Measurements from ENCODE around the gene ITGBL1.

ITGBL1 gene

DNA sequence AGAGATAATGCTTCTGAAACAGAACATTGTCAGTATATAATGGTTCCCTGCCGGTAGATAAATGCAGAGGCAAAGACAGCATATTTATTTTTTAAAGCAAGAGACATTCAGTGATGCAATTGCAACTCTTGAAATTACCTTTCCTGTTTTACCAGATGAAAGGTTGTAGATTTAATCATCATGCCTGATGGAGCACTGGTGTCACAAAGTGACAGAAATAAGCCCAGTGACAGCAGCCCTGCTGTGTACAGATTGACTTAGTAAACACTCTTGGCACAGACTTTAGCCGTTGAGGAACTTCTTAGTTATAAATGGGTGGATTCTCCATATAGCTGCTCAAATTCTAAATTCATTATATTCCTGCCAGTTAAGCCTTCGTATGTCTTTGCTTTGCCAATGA lies 172.5 kb downstream of the ITGBL1 start:
- Mint-ChIP-seq H3K4me3 (no peak overlapping the region), H3K4me1 (peaks cover 28% of the 10 kb centered on the region), H3K9me3 (no peaks in the 10 kb centered on the region), H3K27ac (peak overlapping the region; percentile 82), H3K27me3 (ENCODE audit: low read depth, poor library complexity) (no peaks in the 10 kb centered on the region), H3K36me3 (ENCODE audit: low read depth) (no peaks in the 10 kb centered on the region)
- no peak for DNase-seq
- TF ChIP-seq CTCF (IDR thresholded peaks at IDR 0.05), result no peak

DNA sequence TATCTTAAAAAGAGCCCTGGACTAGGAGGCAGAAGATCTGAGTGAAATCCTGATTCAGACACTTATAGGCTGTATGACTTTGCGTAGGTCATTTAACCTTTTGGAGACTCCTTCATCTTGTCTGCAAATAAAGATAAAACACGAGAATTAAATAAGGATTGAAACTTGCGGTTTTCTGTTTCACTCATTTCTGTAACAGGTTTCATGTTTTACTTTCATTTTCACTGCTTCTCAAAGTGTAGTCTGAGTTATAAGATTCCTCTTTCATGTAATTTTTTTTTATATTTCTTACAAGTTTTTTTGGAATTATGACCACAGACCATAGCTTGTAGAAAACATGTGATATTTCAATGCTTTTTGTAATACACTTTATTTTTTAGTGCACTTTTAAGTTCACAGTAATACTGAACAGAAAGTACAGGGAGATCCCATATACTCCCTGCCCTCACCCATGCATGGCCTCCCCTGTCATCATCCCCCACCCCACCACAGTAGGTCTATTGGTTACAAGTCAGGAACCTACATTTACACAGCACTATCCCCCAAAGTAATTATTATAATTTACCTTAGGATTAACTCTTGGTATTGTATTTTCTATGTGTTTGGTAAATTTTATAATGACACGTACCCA lies 174.6 kb downstream of the ITGBL1 start:
- H3K4me3 Mint-ChIP-seq, result no peak overlapping the region
- H3K4me1 Mint-ChIP-seq, result peaks cover 28% of the 10 kb centered on the region
- no peak for TF ChIP-seq CTCF (IDR thresholded peaks at IDR 0.05)
- no peaks in the 10 kb centered on the region for H3K9me3 Mint-ChIP-seq
- peak overlapping the region; percentile 44 for H3K27ac Mint-ChIP-seq
- H3K36me3 Mint-ChIP-seq (ENCODE audit: low read depth), result no peaks in the 10 kb centered on the region
- no peaks in the 10 kb centered on the region for H3K27me3 Mint-ChIP-seq (ENCODE audit: low read depth, poor library complexity)
- no peak for DNase-seq

GRCh38 chr13:101627556-101627943 lies 175.1 kb downstream of the ITGBL1 start:
- H3K27ac Mint-ChIP-seq, result peak overlapping the region; percentile 44
- DNase-seq, result no peak
- H3K36me3 Mint-ChIP-seq (ENCODE audit: low read depth), result no peaks in the 10 kb centered on the region
- H3K4me1 Mint-ChIP-seq, result peaks cover 27% of the 10 kb centered on the region
- no peaks in the 10 kb centered on the region for H3K27me3 Mint-ChIP-seq (ENCODE audit: low read depth, poor library complexity)
- TF ChIP-seq CTCF (IDR thresholded peaks at IDR 0.05), result no peak
- no peak overlapping the region for H3K4me3 Mint-ChIP-seq
- no peaks in the 10 kb centered on the region for H3K9me3 Mint-ChIP-seq

- Mint-ChIP-seq H3K27ac (no peak overlapping the region), H3K27me3 (ENCODE audit: low read depth, poor library complexity) (no peaks in the 10 kb centered on the region), H3K36me3 (ENCODE audit: low read depth) (no peaks in the 10 kb centered on the region), H3K9me3 (no peaks in the 10 kb centered on the region), H3K4me3 (no peak overlapping the region), H3K4me1 (peaks cover 15% of the 10 kb centered on the region)
- TF ChIP-seq CTCF (IDR thresholded peaks at IDR 0.05), result no peak
- DNase-seq, result no peak
Measured at GRCh38 chr13:101628900-101629299, 176.4 kb downstream of the ITGBL1 start.

DNA sequence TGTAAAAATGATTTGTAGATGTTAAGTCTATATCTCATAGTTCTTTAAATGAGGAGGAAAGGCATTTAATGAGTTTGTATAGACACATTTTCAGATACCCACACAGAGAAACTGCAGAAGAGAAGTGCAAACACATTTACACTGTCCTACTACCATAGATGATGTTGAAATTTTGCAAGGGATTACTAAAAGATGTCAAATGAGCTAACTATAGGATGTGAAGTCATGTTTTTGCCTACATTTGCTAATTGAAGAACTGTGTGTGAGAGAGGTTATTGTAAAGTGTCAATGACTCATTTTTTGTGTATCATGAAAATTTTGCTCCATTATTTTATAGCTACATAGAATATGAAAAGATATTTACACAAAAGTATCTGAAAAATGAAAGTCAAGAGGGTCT lies 178.9 kb downstream of the ITGBL1 start:
- H3K27ac Mint-ChIP-seq, result no peak overlapping the region

More for the DNA sequence above, 178.9 kb downstream of the ITGBL1 start:
- Mint-ChIP-seq H3K27me3 (ENCODE audit: low read depth, poor library complexity) (no peaks in the 10 kb centered on the region), H3K4me3 (no peak overlapping the region), H3K9me3 (no peaks in the 10 kb centered on the region), H3K4me1 (peaks cover 5% of the 10 kb centered on the region), H3K36me3 (ENCODE audit: low read depth) (no peaks in the 10 kb centered on the region)
- TF ChIP-seq CTCF (IDR thresholded peaks at IDR 0.05), result no peak
- no peak for DNase-seq

Measured in nephron progenitor cell (in vitro differentiated cells).